HL-60 (cell line): ENCODE data around the gene PRDX3.

ENCODE experiments used
- CTCF ChIP-seq: IDR thresholded peaks from one replicate; pipeline ENCODE4 v1.5.1; 2011; ENCODE audit warnings: low read length, control low read depth, inconsistent platforms; ENCODE audit not compliant: insufficient read depth
- REST ChIP-seq: IDR thresholded peaks from 2 replicates; pipeline ENCODE4 v1.6.1; 2012; ENCODE audit warnings: low read depth; ENCODE audit not compliant: insufficient replicate concordance

GRCh38 chr10:119135513-119135881 lies 43.1 kb downstream of the PRDX3 start:
- TF ChIP-seq CTCF = no peak
- peak; percentile 57 for TF ChIP-seq REST
